OCI-LY7 (cell line): ENCODE results near the gene CACNA1D.

Source experiments
- CTCF ChIP-seq: fragments of 200-600 bp; sonication (generic); conservative IDR thresholded peaks from 2 replicates; pipeline ENCODE4 v1.5.1; 2014; ENCODE audit warnings: mild to moderate bottlenecking, antibody characterized with exemption, low read length, moderate library complexity, mixed read lengths
- EZH2phosphoT487 ChIP-seq: fragments of 200-600 bp; sonication (generic); IDR thresholded peaks from 2 replicates; pipeline ENCODE4 v1.6.1; 2018; ENCODE audit warnings: low read depth, borderline replicate concordance, mild to moderate bottlenecking, mixed run types, antibody characterized with exemption, low read length, moderate library complexity, mixed read lengths

GRCh38 chr3:53513556-53514190 is 19.3 kb downstream of the CACNA1D start:
- TF ChIP-seq CTCF: peak; percentile 69
- TF ChIP-seq EZH2phosphoT487: no peak
